GM12873 (cell line): ENCODE results near the gene RTTN.

Source experiments
- CTCF ChIP-seq: IDR thresholded peaks from 2 replicates; pipeline ENCODE4 v1.5.1; 2012; ENCODE audit warnings: low read depth, mild to moderate bottlenecking, moderate library complexity, low read length, control low read depth; ENCODE audit not compliant: insufficient read depth; ENCODE audit errors: missing control alignments

The RTTN gene

DNA sequence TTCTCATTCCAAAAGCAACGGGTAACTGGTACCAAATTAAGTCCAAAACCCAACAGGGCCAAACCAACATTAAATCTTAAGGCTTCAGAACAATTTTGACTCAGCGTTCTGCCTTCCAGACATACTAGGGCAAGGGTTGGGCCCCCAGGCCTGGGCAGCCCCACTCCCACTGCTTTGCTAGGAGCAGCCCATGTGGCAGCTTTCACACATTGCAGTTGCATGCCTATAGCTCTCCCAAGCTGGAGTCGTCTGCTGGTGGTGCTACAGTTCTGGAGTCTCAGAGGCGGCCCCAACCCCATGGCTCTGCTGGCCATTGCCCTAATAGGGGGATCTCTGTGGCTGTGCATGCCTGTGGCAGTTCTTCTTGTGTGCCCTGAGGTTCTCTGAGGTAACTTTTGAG is 220.2 kb downstream of the RTTN start:
- TF ChIP-seq CTCF: peak; percentile 19

GRCh38 chr18:69982417-69982816 is 223.1 kb downstream of the RTTN start:
- no peak for TF ChIP-seq CTCF

GRCh38 chr18:69981948-69982347 is 223.5 kb downstream of the RTTN start:
- no peak for TF ChIP-seq CTCF

GRCh38 chr18:69980982-69981804 is 224.3 kb downstream of the RTTN start:
- no peak for TF ChIP-seq CTCF

DNA sequence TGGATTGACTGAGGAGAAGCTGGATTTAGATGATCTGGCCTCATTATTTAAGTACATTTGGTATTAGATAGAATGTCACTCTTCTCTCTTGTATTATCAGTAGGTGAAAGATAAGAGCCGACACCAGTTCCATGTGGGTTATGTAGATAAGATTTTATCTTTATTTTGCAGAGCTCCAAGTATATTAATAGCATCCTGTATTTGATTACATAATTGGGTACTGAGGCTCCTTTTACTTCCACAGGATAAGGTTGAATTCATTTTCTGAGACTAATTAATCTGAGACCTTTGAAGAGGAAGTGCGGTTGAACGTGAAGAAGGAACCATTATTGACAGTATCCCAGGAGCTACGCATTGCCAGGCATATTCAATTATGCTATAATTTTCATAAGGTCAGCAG is 225.0 kb downstream of the RTTN start:
- TF ChIP-seq CTCF: no peak

GRCh38 chr18:69978732-69979715 is 226.5 kb downstream of the RTTN start:
- no peak for TF ChIP-seq CTCF

DNA sequence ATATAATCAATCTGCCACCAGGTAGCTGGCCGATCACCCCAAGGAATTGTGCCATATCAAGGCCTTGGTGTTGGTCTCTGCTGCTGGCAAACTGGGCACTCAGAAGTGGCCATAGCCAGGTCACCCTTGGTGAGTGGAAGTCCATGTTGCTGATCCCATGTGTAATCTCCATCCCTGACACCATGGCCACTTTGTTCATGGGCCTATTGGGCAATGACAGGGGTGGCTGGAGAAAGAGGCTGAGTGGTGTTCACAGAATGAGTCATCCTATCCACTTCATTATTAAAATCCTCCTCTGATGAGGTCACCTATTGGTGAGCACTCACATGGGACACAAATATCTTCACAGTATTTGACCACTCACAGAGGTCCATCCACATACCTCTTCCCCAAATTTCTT is 231.1 kb downstream of the RTTN start:
- no peak for TF ChIP-seq CTCF
